ENCODE measurements around the gene TWF2. TPM values are rescaled to one million over a fixed set of nuclear protein-coding genes. Genes with fewer than 3 reads are reported as not detected.
A peak's percentile ranks its signal among the peaks of the same experiment; 100 is the strongest.

The TWF2 gene
- total and polyA plus RNA-seq, 2 of the 13 experiments (the other 11 are each of a cell fraction or from before 2014, with no cell fraction given): 45.5 to 108 TPM

DNA sequence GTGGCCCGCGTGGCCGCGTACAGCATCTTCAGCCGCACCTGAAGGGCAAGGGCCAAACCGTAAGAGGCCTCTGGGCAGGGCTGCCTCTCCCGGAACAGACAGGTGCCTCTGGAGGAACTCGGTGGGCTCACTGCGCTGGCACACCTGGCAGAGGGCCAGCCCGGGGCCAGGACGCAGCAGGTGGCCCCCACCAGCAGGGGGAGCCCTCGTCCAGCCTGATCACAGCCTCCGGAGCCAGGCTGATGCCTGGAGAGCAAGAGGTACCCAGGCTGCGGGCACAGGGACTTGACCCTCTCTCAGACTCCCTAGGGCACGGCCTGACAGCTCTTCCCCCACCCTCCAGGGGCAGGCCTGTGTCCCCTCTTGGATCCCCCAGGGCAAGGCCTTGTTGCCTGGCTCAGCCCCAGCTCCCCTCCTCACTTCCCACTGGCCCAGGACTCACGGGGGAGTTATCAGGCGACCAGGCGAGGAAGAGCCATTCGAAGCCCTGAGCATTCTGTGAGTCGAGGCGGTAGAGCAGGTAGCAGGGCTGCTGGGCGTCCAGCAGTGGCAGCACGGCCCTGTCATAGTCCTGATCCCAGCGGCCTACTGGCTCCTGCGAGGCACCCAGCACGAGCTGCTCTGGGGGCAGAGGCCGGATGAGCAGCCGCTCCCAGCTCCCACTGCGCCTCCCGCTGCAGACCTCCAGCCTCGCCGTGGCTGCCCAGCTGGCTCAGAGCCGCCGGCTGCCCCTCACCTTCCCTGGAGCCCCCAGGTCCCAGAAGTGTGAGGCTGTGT is 7.3 kb downstream of the TWF2 start (continued):
- TF ChIP-seq GTF3A (CRISPR knock-in tag; conservative IDR thresholded peaks at IDR 0.05) (no peak), FOXM1 (CRISPR knock-in tag; IDR thresholded peaks at IDR 0.05) (no peak), ZNF546 (CRISPR knock-in tag; conservative IDR thresholded peaks at IDR 0.05) (no peak), PHF5A (CRISPR knock-in tag; IDR thresholded peaks at IDR 0.05; ENCODE audit: low read depth, unreplicated experiment) (no peak), ZSCAN9 (CRISPR knock-in tag; IDR thresholded peaks at IDR 0.05; ENCODE audit: borderline replicate concordance) (no peak), MTF1 (CRISPR knock-in tag; IDR thresholded peaks at IDR 0.05) (no peak), ZNF331 (CRISPR knock-in tag; IDR thresholded peaks at IDR 0.05) (no peak), MAFK (conservative IDR thresholded peaks at IDR 0.05 in 1 of 2, IDR thresholded peaks at IDR 0.05 in 1 of 2; ENCODE audit: low read length in 2 of 2) (no peak), NFIB (CRISPR knock-in tag; IDR thresholded peaks at IDR 0.05; ENCODE audit: borderline replicate concordance) (no peak), ZNF639 (CRISPR knock-in tag; conservative IDR thresholded peaks at IDR 0.05) (no peak), ZNF292 (CRISPR knock-in tag; IDR thresholded peaks at IDR 0.05; ENCODE audit: borderline replicate concordance, low read depth) (no peak), BRCA1 (CRISPR knock-in tag; IDR thresholded peaks at IDR 0.05) (no peak), NR2C2 (CRISPR knock-in tag; IDR thresholded peaks at IDR 0.05; ENCODE audit: borderline replicate concordance) (0 out of 2 replicates have a peak, but pooled peaks have one; percentile 18), SIN3A (IDR thresholded peaks at IDR 0.05; ENCODE audit: borderline replicate concordance, low read depth, low read length) (no peak), ZNF615 (CRISPR knock-in tag; IDR thresholded peaks at IDR 0.05; ENCODE audit: borderline replicate concordance) (no peak), KLF16 (CRISPR knock-in tag; IDR thresholded peaks at IDR 0.05) (no peak), SP2 (CRISPR knock-in tag; IDR thresholded peaks at IDR 0.05) (no peak), XRCC5 (optimal IDR thresholded peaks at IDR 0.05; ENCODE audit: low read length) (peak; percentile 70), SRSF4 (IDR thresholded peaks at IDR 0.05; ENCODE audit: low read depth, low read length, poor library complexity, severe bottlenecking) (no peak), TEF (CRISPR knock-in tag; IDR thresholded peaks at IDR 0.05) (no peak)
- TF ChIP-seq, protein P1, sequence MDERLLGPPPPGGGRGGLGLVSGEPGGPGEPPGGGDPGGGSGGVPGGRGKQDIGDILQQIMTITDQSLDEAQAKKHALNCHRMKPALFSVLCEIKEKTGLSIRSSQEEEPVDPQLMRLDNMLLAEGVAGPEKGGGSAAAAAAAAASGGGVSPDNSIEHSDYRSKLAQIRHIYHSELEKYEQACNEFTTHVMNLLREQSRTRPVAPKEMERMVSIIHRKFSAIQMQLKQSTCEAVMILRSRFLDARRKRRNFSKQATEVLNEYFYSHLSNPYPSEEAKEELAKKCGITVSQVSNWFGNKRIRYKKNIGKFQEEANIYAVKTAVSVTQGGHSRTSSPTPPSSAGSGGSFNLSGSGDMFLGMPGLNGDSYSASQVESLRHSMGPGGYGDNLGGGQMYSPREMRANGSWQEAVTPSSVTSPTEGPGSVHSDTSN (CRISPR knock-in tag; IDR thresholded peaks at IDR 0.05): no peak
- TF ChIP-seq, protein P2, sequence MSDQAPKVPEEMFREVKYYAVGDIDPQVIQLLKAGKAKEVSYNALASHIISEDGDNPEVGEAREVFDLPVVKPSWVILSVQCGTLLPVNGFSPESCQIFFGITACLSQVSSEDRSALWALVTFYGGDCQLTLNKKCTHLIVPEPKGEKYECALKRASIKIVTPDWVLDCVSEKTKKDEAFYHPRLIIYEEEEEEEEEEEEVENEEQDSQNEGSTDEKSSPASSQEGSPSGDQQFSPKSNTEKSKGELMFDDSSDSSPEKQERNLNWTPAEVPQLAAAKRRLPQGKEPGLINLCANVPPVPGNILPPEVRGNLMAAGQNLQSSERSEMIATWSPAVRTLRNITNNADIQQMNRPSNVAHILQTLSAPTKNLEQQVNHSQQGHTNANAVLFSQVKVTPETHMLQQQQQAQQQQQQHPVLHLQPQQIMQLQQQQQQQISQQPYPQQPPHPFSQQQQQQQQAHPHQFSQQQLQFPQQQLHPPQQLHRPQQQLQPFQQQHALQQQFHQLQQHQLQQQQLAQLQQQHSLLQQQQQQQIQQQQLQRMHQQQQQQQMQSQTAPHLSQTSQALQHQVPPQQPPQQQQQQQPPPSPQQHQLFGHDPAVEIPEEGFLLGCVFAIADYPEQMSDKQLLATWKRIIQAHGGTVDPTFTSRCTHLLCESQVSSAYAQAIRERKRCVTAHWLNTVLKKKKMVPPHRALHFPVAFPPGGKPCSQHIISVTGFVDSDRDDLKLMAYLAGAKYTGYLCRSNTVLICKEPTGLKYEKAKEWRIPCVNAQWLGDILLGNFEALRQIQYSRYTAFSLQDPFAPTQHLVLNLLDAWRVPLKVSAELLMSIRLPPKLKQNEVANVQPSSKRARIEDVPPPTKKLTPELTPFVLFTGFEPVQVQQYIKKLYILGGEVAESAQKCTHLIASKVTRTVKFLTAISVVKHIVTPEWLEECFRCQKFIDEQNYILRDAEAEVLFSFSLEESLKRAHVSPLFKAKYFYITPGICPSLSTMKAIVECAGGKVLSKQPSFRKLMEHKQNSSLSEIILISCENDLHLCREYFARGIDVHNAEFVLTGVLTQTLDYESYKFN (CRISPR knock-in tag; conservative IDR thresholded peaks at IDR 0.05): no peak
